Heart right ventricle (tissue), 16 donors: ENCODE measurements around the gene GVQW3. TPM values are rescaled to one million over a fixed set of nuclear protein-coding genes. Genes with fewer than 3 reads are reported as not detected.

Source experiments
- ATAC-seq, 8 donors: fragments of 200-7000 bp; cut with Tn5 transposase; one replicate each; pipeline ENCODE4 v1.9.1; 2020; ENCODE audit warnings: mild to moderate bottlenecking in 8 of 8, moderate library complexity in 8 of 8, moderate number of reproducible peaks in 1 of 8
- DNase-seq, 2 donors: peaks; one replicate each; pipeline ENCODE4 v3.0.0-alpha.2; 2020
- H3K27ac ChIP-seq, 10 donors: fragments of 200-600 bp; sonication (generic) in 2 of 10; one replicate each; pipeline versions ENCODE4 v1.5.0 to v1.8.0; 2020 to 2022; ENCODE audit warnings: mild to moderate bottlenecking in 3 of 10
- H3K27me3 ChIP-seq, 7 donors: fragments of 200-600 bp; one replicate each; pipeline ENCODE4 v1.8.0; 2021 to 2022; ENCODE audit warnings: mild to moderate bottlenecking in 2 of 7
- H3K36me3 ChIP-seq, 9 donors: fragments of 200-600 bp; sonication (generic) in 1 of 9; one replicate each; pipeline versions ENCODE4 v1.5.0 to v1.8.0; 2020 to 2022; ENCODE audit warnings: mild to moderate bottlenecking in 2 of 9
- H3K4me1 ChIP-seq, 9 donors: fragments of 200-600 bp; sonication (generic) in 1 of 9; one replicate each; pipeline versions ENCODE4 v1.5.0 to v1.8.0; 2020 to 2022; ENCODE audit warnings: mild to moderate bottlenecking in 4 of 9
- H3K4me3 ChIP-seq, 10 donors: fragments of 200-600 bp; sonication (generic) in 2 of 10; one replicate each; pipeline versions ENCODE4 v1.5.0 to v1.8.0; 2020 to 2022; ENCODE audit warnings: mild to moderate bottlenecking in 7 of 10, moderate library complexity in 2 of 10
- H3K9me3 ChIP-seq, 11 donors: fragments of 200-600 bp in 10 of 11; sonication (generic) in 2 of 11; one replicate each; pipeline versions ENCODE4 v1.5.0 to v1.8.0; 2013 to 2022; ENCODE audit warnings: mild to moderate bottlenecking in 2 of 11, control low read depth in 1 of 11, moderate library complexity in 1 of 11
- CTCF ChIP-seq, 9 donors: fragments of 200-600 bp; sonication (generic) in 2 of 9; IDR thresholded peaks; one replicate each; pipeline versions ENCODE4 v1.5.0 to v1.8.0; 2021 to 2022; ENCODE audit warnings: antibody characterized with exemption in 9 of 9, mild to moderate bottlenecking in 5 of 9, moderate library complexity in 1 of 9
- WGBS, 2 donors: extraction: QIAGEN DNeasy Blood & Tissue Kit; methylation state at CpG; one replicate each; pipeline ENCODE4 v1.1.7; 2013; ENCODE audit warnings: inconsistent platforms in 1 of 2; 5-methylcytosine and 5-hydroxymethylcytosine counted together
- intact Hi-C, 10 donors: fragments of 100-400 bp; cut with DNase I; formaldehyde crosslinking; loops; one replicate each; pipeline versions ENCODE4 v1.11.1 to v1.14.2; 2022
- polyA plus RNA-seq, 2 donors: library from polyadenylated mRNA; stranded (reverse); fragments of 200-250 nt; gene quantifications; one replicate each; pipeline ENCODE4 v1.2.3, GENCODE V29; 2013
- total RNA-seq, 10 donors: library from RNA; stranded (reverse); fragmentation: NEBNext Ultra II Directional in 3 of 10; extraction: Animal tissue kit (Norgen Biotek cat#: 25700) in 3 of 10; gene quantifications; one replicate each; pipeline versions ENCODE4 v1.2.1 to v1.2.4, GENCODE V29; 2021 to 2023
- donor health status: Arrhythmogenic right ventricular cardiomyopathy.
- donor health status: ischemic (EF 13 %, LVEDD 7.1; RV severe dilation, severe dysfunction).
- donor health status: healthy with polysubstance abuse.
- donor health status: DM: no; HTN: yes; CAD: no.
- donor health status: DM: no; HTN: no; CAD: no.
- donor health status: ischemic (EF 25% LVEDD 6.9; RV normal size, moderate dysfunction).
- donor health status: ischemic (EF 25% LVEDD 5.7; RV mildly dilated, moderate dysfunction).
- donor health status: healthy.
- donor health status: DM: yes; HTN: yes; CAD: no.
- donor health status: Ischemic cardiomyopathy.
- donor health status: ischemic (EF 35%, LVEDD 5.7; RV mildly dilated, moderate dysfunction).
- donor health status: nonischemic (EF 11% LVEDD 7.7; RV severe dilation, severe dysfunction).
- donor health status: DM: yes; HTN: yes; CAD: no.
- donor health status: PGD.
- donor health status: ischemic (EF 29% LVEDD 5.4; RV normal size, mild dysfunction).
- donor health status: nonischemic (EF 23%, LVEDD 6.1; RV moderate dilation, normal function).

Gene GVQW3
- total and polyA plus RNA-seq, 12 donors: 0.37 to 2.7 (median 1.6) TPM

DNA sequence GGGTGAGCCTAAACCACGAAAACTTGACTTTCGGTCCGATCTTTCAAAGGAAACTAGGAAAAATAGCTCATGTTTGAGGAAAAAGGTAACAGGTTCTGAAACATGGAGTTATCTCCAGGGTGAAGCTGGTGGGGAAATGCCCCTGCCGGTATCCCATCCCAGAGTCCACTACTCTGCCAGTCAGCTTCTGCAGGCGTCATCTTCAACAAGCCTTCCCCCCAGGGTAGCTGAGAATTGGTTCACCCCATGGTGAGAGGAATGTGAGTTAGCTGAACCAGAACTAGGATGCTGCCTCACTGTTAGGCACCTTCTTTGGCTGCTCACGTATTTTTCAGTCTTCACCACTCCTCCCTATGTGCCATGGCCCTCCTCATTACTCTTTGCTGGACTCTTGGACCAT, 1.1 kb downstream of the GVQW3 start:
- Histone ChIP-seq H3K36me3 (no peaks in the 10 kb centered on the region), H3K9me3 (no peaks in the 10 kb centered on the region), H3K4me3 (peak overlapping the region in 3 of 10 donors; percentile 67 to 93 (median 91)), H3K4me1 (peaks cover 2 to 42% (median 30%) of the 10 kb centered on the region in 9 donors), H3K27me3 (no peaks in the 10 kb centered on the region), H3K27ac (no peak overlapping the region)
- no peak for ATAC-seq
- no peak for TF ChIP-seq CTCF (IDR thresholded peaks at IDR 0.05)
- 83 to 89% methylated on average over 6 of the region's 6 CpGs for WGBS, 2 donors
- intact Hi-C loops: loop anchor here in 5 of 10 donors (5.0 to 10.0 kb wide), 3 partner anchors 60 to 175 kb away; partner anchors contain the start of genes EMSY (in 1 of the 5) and WNT11 (in 1 of the 5)
- DNase-seq: no peak

- no peak overlapping the region for H3K4me3 ChIP-seq
- ATAC-seq: no peak
- intact Hi-C loops: loop anchor here in 1 of 10 donors (10.0 kb wide), 1 partner anchor 59 kb away; the partner anchor contains the start of gene EMSY
- no peaks in the 10 kb centered on the region for H3K36me3 ChIP-seq
- DNase-seq: no peak
- no peaks in the 10 kb centered on the region for H3K27me3 ChIP-seq
- WGBS, 2 donors: 72 to 78% methylated on average over 5 of the region's 5 CpGs
- TF ChIP-seq CTCF (IDR thresholded peaks at IDR 0.05): no peak
- no peak overlapping the region for H3K27ac ChIP-seq
- no peaks in the 10 kb centered on the region for H3K9me3 ChIP-seq
- H3K4me1 ChIP-seq: peaks cover 0 to 19% (median 15%) of the 10 kb centered on the region in 9 donors
These were observed 4.8 kb downstream of the GVQW3 start for GRCh38 chr11:76385903-76386302.

DNA sequence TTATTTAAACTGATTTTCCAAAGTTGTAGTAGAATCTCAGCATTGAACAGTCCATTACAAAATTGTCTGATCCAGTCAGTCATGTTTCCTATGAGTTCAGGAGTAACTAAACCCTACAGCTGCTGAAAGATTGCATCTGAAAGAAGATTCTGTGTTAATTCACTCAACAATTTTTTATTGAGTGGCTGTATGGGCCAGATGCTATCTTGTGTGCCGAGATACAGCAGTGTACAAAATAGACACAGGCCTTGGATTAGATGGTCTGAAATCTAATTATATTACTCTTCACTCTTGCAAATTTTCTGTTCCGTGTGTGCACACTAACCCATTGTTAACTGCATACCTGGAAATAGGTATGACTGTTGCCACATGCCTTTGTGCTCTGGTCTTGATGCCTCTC, 7.3 kb downstream of the GVQW3 start:
- H3K4me1 ChIP-seq: no peaks in the 10 kb centered on the region
- intact Hi-C loops: loop anchor here in 1 of 10 donors (10.0 kb wide), 1 partner anchor 56 kb away; the partner anchor contains the start of gene EMSY
- H3K9me3 ChIP-seq: no peaks in the 10 kb centered on the region
- DNase-seq: no peak
- no peak for ATAC-seq
- 89 to 92% methylated on average over 2 of the region's 2 CpGs for WGBS, 2 donors
- H3K27ac ChIP-seq: no peak overlapping the region
- H3K4me3 ChIP-seq: no peak overlapping the region
- H3K36me3 ChIP-seq: no peaks in the 10 kb centered on the region
- TF ChIP-seq CTCF (IDR thresholded peaks at IDR 0.05): no peak
- H3K27me3 ChIP-seq: no peaks in the 10 kb centered on the region

- Histone ChIP-seq H3K9me3 (no peaks in the 10 kb centered on the region), H3K36me3 (no peaks in the 10 kb centered on the region), H3K27ac (no peak overlapping the region), H3K4me1 (no peaks in the 10 kb centered on the region), H3K4me3 (no peak overlapping the region), H3K27me3 (no peaks in the 10 kb centered on the region)
- intact Hi-C loops: no loop called here
- WGBS, 2 donors: 71 to 75% methylated on average over 6 of the region's 6 CpGs
- DNase-seq (no peak), ATAC-seq (no peak)
- TF ChIP-seq CTCF (IDR thresholded peaks at IDR 0.05): no peak
These were observed 9.9 kb downstream of the GVQW3 start for GRCh38 chr11:76391021-76391420.
